Activated T-cell treated with anti-CD3 and anti-CD28 coated beads, Interleukin-2, amount 50 U/mL, for 48 hours (primary cell): ENCODE measurements around the gene TMEM60.
A peak's percentile ranks its signal among the peaks of the same experiment; 100 is the strongest.

Experiments
- DNase-seq, 2 experiments: peaks; one replicate each; pipeline ENCODE4 v3.0.0-alpha.2; 2020

TMEM60 gene

DNA sequence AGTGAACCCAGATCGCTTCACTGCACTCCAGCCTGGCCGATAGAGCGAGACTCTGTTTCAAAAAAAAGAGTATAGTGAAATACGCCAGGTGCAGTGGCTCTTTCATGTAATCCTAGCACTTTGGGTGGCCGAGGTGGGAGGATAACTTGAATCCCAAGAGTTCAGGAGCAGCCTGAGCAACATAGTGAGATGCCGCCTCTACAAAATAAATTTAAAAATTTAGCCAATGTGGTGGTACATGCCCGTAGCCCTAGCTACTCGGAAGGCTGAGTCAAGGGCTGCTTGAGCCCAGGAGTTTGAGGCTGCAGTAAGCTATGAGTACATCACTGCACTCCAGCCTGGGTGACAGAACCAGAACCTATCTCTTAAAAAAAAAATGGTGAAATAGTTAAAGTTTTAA is 27.9 kb downstream of the TMEM60 start:
- no peak for DNase-seq

DNA sequence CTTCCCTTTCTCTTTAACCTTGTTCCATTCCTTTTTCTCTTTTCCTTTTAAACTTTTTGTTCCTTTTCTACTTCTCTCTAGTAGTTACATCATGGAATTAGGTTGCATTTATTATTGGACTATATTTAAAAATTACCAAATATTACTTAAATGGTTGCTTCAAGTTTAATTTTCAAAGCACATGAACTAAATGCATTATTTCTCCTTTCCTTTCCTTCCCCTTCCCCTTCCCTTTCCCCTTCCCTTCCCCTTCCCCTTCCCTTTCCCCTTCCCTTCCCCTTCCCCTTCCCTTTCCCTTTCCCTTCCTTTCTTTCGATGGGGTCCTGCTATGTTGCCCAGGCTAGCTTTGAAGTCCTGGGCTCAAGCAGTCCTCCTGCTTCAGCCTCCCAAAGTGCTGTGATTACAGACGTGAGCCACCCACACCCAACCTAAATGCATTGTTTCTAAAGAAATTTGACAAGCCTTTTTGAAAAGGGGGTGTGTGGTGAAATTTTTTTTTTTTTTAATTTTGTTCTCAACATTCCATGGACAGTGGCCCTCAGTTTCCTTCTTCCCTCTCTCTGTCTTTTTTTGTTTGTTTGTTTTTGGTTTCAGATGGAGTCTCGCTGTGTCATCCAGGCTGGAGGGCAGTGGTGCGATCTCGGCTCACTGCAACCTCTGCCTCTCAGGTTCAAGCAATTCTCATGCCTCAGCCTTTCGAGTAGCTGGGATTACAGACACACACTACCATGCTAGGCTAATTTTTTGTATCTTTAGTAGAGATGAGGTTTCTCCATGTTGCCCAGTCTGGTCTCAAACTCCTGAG is 31.2 kb downstream of the TMEM60 start:
- no peak for DNase-seq

DNA sequence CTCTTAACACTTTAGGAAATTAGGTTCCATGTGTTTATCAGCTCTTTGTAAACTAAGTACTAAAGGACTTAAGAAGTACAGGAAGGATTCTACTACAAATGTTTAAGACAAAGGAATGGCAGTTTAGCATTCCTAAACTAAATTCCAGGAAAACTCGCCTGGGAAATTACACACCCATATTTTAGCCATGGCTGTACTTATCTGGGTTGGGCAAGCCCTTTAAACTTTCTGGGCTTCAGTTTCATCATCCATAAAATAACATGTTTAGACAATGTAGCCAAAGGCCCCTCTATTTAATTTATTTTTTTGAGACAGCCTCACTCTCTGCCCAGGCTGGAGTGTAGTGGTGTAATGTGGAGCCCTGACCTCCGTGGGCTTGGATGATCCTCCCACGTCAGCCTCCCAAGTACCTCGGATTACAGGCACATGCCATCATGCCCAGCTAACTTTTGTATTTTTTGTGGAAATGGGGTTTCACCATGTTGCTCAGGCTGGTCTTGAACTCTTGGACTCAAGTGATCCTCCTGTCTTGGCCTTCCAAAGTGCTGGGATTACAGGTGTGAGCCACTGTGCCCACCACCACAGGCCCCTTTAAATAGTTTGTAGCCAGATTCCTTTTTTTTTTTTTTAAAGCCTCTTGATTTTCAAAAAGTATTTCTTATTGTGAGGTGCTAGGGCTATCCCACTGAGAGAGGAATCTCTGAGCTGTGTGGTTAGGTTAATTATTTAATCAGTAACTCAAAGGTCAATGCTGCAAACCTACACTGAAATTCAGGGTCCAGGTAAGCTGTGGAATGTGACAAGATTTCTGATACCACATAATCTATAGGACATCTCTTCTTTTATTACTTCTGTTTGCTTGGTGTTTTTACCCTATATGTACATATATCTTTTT is 32.1 kb downstream of the TMEM60 start:
- DNase-seq: no peak

DNA sequence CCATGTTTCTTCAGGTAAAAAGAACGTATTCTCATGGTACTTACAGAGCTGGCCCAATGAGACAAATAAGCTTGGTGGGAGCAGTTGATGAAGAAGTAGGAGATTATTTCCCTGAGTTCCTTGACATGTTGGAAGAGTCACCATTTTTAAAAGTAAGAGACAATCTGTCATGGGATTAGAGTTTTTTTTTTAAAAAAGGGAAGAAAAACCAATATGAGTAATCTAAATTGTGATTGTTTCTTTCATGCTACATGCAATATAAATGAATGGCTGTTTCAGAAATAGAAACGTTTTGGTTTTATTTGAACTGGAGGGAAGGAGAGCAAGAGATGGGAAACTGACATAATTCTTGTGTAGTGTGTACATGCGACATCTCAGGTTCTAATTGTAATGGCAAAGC is 32.8 kb downstream of the TMEM60 start:
- DNase-seq: no peak

DNA sequence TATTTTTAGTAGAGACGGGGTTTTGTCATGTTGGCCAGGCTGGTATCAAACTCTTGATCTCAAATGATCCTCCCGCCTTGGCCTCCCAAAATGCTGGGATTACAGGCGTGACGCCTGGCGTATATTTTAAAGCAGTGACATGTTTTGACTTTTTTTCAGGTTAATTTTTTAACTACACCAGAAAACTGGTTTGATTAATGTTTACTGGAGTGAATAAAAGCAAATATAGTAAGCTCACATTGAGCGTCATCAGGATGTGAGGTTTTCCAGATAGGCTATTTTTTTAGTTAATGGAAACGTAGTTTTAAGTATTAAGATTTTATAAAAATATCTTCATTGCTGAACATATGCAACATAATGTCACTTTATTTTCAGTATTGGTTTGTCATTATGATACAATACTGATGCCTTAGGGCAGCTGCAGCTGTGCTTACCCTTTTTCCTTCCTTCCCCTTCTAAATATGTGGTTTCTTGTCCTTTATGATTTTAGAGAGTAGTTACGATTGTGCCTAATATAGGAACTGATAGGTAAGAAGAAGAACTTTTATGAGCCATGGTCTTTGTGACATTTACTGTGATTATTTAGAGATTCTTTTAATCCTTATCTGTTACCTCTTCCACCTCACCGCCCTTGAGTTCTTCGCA is 37.3 kb downstream of the TMEM60 start:
- DNase-seq: no peak

DNA sequence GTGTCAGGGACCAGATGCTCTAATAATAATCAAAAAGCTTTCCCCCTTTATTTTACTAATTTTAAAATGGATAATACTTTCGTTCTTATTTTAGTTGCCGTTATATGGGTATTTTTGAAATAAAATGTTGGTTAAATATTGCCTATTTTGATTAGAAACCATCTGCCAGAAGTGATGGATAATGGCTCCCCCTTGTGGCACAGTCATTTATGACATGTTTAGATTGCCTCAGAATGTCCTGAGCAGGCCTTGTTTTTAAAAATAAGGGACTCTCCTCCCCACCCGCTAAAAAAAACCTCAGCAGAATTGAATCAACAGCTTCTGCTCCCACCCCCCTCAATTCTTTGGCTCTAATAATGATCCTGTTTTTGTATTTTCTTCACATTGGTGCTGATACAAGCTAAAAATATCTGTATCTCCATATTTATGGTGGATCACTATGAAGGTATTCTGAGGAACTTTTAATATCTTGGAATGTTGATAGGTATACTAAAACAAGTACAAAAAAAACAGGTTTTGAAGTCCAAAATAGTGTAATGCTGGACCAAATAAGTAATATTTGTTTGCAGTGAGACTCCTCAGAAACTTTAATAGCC is 38.8 kb downstream of the TMEM60 start:
- peak; percentile 66 to 69 for DNase-seq

DNA sequence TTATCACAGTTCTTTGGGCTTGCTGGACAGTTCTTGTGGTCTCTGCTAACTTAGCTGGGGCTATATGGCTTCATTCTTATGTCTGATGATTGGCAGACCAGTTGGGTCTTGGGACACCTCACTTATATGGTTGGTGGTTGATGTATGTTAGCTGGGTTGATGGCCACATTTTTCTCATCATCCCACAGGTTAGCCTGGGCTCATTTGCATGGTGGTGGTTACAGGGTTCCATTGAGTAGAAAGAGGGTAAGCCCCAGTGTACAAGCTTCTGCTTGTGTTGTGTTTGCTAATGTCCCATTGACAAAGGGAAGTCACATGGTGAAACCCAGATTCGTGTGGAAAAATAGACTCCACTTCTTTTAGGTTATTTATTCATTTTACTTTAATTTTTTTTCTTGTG is 40.6 kb downstream of the TMEM60 start:
- no peak for DNase-seq

DNA sequence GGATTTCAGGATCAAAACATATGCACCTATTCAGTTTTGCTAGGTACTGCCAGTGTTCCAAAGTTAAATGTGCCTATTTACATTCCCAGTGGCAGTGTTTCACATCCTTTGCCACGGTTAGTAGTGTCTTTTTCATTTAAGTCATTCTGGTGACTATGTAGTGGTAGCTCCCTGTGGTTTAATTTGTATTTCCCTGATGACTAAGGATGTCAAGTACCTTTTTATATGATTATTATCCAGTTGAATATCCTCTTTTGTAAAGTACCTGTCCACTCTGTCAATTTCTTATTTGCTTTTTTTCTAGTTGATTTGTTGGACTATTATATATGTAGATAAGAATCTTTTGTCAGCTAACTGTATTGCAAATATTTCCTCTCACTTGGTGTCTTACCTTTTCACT is 45.1 kb downstream of the TMEM60 start:
- DNase-seq: no peak

DNA sequence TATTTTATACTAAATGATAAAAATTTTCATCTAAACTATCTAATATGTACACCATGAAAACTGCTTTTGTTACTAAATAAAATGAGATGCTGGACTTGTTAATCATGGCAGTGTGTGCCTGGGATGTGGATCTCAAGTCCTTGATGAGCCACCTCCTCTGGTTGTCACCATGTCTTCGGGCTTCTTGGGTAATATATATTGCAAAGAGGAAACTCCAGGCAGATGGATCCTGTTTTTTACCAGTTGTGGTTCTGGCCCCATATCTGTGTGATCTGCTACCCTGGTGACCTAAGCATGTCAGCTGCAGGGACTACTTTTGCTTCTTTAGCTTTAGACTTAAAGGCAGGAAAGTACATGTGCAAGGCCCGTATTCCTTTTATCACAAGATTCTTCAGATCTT is 46.2 kb downstream of the TMEM60 start:
- DNase-seq: no peak

DNA sequence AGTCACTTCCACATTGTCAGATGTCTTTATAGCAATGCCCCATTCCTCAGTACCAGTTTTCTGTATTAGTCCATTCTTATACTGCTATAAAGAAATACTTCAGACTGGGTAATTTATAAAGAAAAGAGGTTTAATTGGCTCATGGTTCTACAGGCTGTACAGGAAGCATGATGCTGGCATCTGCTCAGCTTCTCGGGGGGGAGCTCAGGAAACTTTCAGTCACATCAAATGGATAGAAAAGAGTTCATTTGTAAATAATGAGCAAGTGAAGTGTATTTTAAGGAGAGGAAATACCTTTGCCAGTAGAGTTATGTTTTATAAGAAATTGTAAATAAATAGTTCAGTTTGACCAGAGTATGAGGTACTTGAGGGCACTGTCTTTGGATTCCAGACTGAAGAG is 50.5 kb downstream of the TMEM60 start:
- no peak for DNase-seq

DNA sequence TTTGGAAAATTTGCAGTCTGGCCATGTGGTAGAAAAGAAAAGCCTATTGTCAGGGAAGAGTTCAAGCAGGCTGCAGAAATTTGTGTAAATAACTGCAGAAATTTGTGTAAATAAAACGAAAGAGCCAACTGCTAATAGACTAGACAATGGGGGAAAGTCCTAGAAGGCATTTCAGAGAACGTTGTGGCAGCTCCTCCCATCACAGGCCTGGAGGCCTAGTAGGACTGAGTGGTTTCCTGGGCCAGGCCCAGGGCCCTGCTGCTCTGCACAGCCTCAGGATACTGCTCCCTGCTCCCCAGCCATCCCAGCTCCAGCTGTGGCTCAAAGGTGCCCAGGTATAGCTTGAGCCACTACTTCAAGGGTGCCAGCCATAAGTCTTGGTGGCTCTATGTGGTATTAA is 51.1 kb downstream of the TMEM60 start:
- DNase-seq: no peak

DNA sequence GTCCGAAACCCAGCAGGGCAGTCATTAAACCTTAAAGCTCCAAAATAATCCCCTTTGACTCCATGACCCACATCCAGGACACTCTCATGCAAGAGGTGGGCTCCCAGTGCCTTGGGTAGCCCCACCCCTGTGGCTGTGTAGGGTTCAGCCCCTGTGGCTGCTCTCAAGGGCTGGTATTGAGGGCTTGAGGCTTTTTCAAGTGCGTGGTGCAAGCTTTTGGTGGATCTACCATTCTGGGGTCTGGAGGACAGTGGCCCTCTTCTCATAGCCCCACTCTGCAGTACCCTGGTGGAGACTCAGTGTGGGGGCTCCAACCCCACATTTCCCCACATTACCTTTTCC is 51.4 kb downstream of the TMEM60 start:
- no peak for DNase-seq

DNA sequence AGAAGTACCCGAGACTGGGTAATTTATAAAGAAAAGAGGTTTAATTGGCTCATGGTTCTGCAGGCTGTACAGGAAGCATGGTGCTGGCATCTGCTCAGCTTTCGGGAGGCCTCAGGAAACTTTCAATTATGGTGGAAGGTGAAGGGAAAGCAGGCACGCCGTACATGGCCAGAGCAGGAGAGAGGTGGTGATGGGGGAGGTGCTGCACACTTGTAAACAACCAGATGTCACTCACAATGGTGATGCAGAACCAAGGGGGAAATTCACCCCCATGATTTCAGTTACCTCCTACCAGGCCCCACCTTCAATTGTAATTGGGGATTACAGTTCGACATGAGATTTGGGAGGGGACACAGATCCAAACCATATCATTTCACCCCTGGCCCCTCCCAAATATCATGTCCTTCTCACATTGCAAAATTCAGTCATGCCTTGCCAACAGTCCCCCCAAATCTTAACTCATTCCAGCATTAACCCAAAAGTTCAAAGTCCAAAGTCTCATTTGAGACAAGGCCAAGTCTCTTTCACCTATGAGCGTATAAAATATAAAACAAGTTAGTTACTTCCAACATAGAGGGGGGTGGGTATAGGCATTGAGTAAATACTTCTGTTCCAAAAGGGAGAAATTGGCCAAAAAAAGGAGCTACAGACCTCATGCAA is 51.9 kb downstream of the TMEM60 start:
- no peak for DNase-seq

DNA sequence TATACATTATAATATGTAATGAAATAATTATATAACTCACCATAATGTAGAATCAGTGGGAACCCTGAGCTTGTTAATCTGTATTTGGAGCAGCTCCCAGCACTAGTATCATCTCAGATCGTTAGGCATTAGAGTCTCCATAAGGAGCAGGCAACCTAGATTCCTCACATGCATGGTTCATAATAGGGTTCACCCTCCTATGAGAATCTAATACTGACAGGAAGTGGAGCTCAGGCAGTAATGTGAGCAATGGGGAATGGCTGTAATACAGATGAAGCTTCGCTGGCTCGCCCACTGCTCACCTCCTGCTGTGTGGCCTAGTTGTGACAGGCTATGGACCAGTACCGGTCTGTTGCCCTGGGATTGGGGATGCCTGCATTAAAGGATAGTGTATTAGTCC is 52.5 kb downstream of the TMEM60 start:
- DNase-seq: no peak
